SK-N-SH (cell line): Measurements from ENCODE around the gene RCAN1. TPM values are rescaled to one million over a fixed set of nuclear protein-coding genes. Genes with fewer than 3 reads are reported as not detected.

Experiments used
- CTCF ChIA-PET: fragments of 300-600, 350-600 bp; formaldehyde crosslinking; extraction: SDS; loops from one replicate; lab custom pipeline; 2021; lab: Yijun Ruan, JAX
- POLR2A ChIA-PET: fragments of 350-600 bp; sonication (Branson Sonifier 250); formaldehyde crosslinking; extraction: SDS; loops from one replicate; lab custom pipeline; 2020; ENCODE audit warnings: antibody characterized with exemption, inconsistent platforms; lab: Yijun Ruan, JAX
- DNase-seq: peaks from one replicate; pipeline ENCODE4 v3.0.0; 2012
- H2AFZ ChIP-seq: fragments of 200-600 bp; sonication (generic); 2 replicates; pipeline ENCODE4 v1.8.1; 2016; ENCODE audit warnings: antibody characterized with exemption, mild to moderate bottlenecking, low read depth
- H3F3A ChIP-seq: fragments of 200-600 bp; sonication (generic); replicated peaks from 2 replicates; pipeline ENCODE3; 2016; ENCODE audit warnings: antibody characterized with exemption, mild to moderate bottlenecking; ENCODE audit not compliant: insufficient read depth
- H3K27ac ChIP-seq, 2 experiments: fragments of 200-500 bp in 1 of 2; fragments of 200-600 bp in 1 of 2; sonication (Bioruptor generic) in 1 of 2; sonication (generic), shearing (Covaris generic) in 1 of 2; 2 replicates each; pipeline versions ENCODE4 v1.5.1 to v1.6.1; 2014 to 2016; ENCODE audit warnings: low read depth in 2 of 2, inconsistent platforms in 1 of 2, low read length in 1 of 2, mild to moderate bottlenecking in 1 of 2, mixed read lengths in 1 of 2
- H3K27me3 ChIP-seq: fragments of 200-600 bp; sonication (generic), shearing (Covaris generic); 2 replicates; pipeline ENCODE4 v1.6.1; 2016; ENCODE audit warnings: mixed run types; ENCODE audit not compliant: insufficient read depth
- H3K36me3 ChIP-seq, 2 experiments: fragments of 200-500 bp in 1 of 2; fragments of 200-600 bp in 1 of 2; sonication (Bioruptor generic) in 1 of 2; sonication (generic) in 1 of 2; replicated peaks in 1 of 2; 2 replicates each; pipeline versions ENCODE3 to v1.5.1; 2014 to 2016; ENCODE audit warnings: low read length in 1 of 2, mild to moderate bottlenecking in 1 of 2; ENCODE audit not compliant: insufficient read depth in 2 of 2, control insufficient read depth in 1 of 2
- H3K4me1 ChIP-seq, 2 experiments: fragments of 200-500 bp in 1 of 2; fragments of 200-600 bp in 1 of 2; sonication (Bioruptor generic) in 1 of 2; sonication (generic), shearing (Covaris generic) in 1 of 2; 2 replicates each; pipeline versions ENCODE4 v1.5.1 to v1.6.1; 2014 to 2016; ENCODE audit warnings: low read depth in 1 of 2, low read length in 1 of 2, mixed run types in 1 of 2; ENCODE audit not compliant: insufficient read depth in 2 of 2, control insufficient read depth in 1 of 2
- H3K4me2 ChIP-seq: fragments of 200-600 bp; sonication (generic), shearing (Covaris generic); 2 replicates; pipeline ENCODE4 v1.6.1; 2017; ENCODE audit warnings: mixed run types
- H3K4me3 ChIP-seq, 2 experiments: fragments of 200-500 bp in 1 of 2; fragments of 200-600 bp in 1 of 2; sonication (Bioruptor generic) in 1 of 2; sonication (generic), shearing (Covaris generic) in 1 of 2; 2 replicates each; pipeline versions ENCODE4 v1.5.1 to v1.8.1; 2014 to 2016; ENCODE audit warnings: low read depth in 2 of 2, inconsistent platforms in 1 of 2, low read length in 1 of 2, mild to moderate bottlenecking in 1 of 2, mixed read lengths in 1 of 2, moderate library complexity in 1 of 2
- H3K79me2 ChIP-seq: fragments of 200-600 bp; sonication (generic); 2 replicates; pipeline ENCODE4 v1.8.1; 2017; ENCODE audit warnings: mild to moderate bottlenecking; ENCODE audit not compliant: insufficient read depth
- H3K9ac ChIP-seq: fragments of 200-600 bp; sonication (generic); 2 replicates; pipeline ENCODE4 v1.6.1; 2017; ENCODE audit warnings: mixed run types
- H3K9me2 ChIP-seq: fragments of 200-600 bp; sonication (generic); 2 replicates; pipeline ENCODE4 v1.6.1; 2017; ENCODE audit warnings: mixed run types
- H3K9me3 ChIP-seq: fragments of 200-600 bp; sonication (generic); 2 replicates; pipeline ENCODE4 v1.6.1; 2017; ENCODE audit warnings: mixed run types, mild to moderate bottlenecking, moderate library complexity
- H4K20me1 ChIP-seq: fragments of 200-600 bp; sonication (generic); 2 replicates; pipeline ENCODE4 v1.6.1; 2017; ENCODE audit warnings: mild to moderate bottlenecking, mixed run types; ENCODE audit not compliant: insufficient read depth
- CHD2 ChIP-seq: fragments of 150-350 bp; IDR thresholded peaks from 2 replicates; pipeline ENCODE4 v1.6.1; 2018; ENCODE audit warnings: low read length; ENCODE audit not compliant: partially characterized antibody
- ELF1 ChIP-seq: IDR thresholded peaks from 2 replicates; pipeline ENCODE4 v1.4.0; 2012
- EZH2phosphoT487 ChIP-seq: fragments of 200-600 bp; sonication (generic); IDR thresholded peaks from 2 replicates; pipeline ENCODE4 v1.6.1; 2017; ENCODE audit warnings: low read depth, mixed run types, mild to moderate bottlenecking, antibody characterized with exemption, moderate library complexity, borderline replicate concordance
- FOSL2 ChIP-seq: IDR thresholded peaks from 2 replicates; pipeline ENCODE4 v1.4.0; 2012; ENCODE audit warnings: low read depth, mild to moderate bottlenecking, moderate library complexity, borderline replicate concordance
- FOXJ3 ChIP-seq: sonication (generic); formaldehyde crosslinking; IDR thresholded peaks from 2 replicates; pipeline ENCODE4 v1.5.1; 2020; ENCODE audit warnings: mild to moderate bottlenecking, missing genetic modification reagents
- GABPA ChIP-seq: IDR thresholded peaks from 2 replicates; pipeline ENCODE4 v1.4.0; 2012; ENCODE audit warnings: low read depth, mild to moderate bottlenecking
- MEF2A ChIP-seq: IDR thresholded peaks from 2 replicates; pipeline ENCODE4 v1.4.0; 2012; ENCODE audit warnings: low read depth, borderline replicate concordance
- MXI1 ChIP-seq: IDR thresholded peaks from 2 replicates; pipeline ENCODE4 v1.6.1; 2012; ENCODE audit warnings: mild to moderate bottlenecking, low read depth, low read length, improper control_type of control experiment
- NFIC ChIP-seq: IDR thresholded peaks from 2 replicates; pipeline ENCODE4 v1.4.0; 2012; ENCODE audit warnings: borderline replicate concordance
- NRF1 ChIP-seq: IDR thresholded peaks from 2 replicates; pipeline ENCODE4 v1.6.1; 2012; ENCODE audit warnings: low read depth, mild to moderate bottlenecking, low read length
- POLR2AphosphoS5 ChIP-seq: IDR thresholded peaks from 2 replicates; pipeline ENCODE4 v1.6.1; 2012; ENCODE audit warnings: low read depth, low read length
- RCOR1 ChIP-seq: fragments of 150-350 bp; IDR thresholded peaks from 2 replicates; pipeline ENCODE4 v1.6.1; 2017; ENCODE audit warnings: antibody characterized with exemption, low read length
- RFX5 ChIP-seq: IDR thresholded peaks from 2 replicates; pipeline ENCODE4 v1.6.1; 2012; ENCODE audit warnings: mild to moderate bottlenecking, improper control_type of control experiment, low read length
- RXRA ChIP-seq: IDR thresholded peaks from 2 replicates; pipeline ENCODE4 v1.4.0; 2012; ENCODE audit warnings: low read depth, mild to moderate bottlenecking, borderline replicate concordance
- SIN3A ChIP-seq: IDR thresholded peaks from 2 replicates; pipeline ENCODE4 v1.6.1; 2012; ENCODE audit warnings: low read depth, mild to moderate bottlenecking, low read length, moderate library complexity, borderline replicate concordance
- SMC3 ChIP-seq: IDR thresholded peaks from 2 replicates; pipeline ENCODE4 v1.6.1; 2012; ENCODE audit warnings: low read depth, low read length, improper control_type of control experiment
- TCF12 ChIP-seq: IDR thresholded peaks from 2 replicates; pipeline ENCODE4 v1.4.0; 2012
- YY1 ChIP-seq: IDR thresholded peaks from 2 replicates; pipeline ENCODE4 v1.4.0; 2012; ENCODE audit warnings: low read depth, mild to moderate bottlenecking
- WGBS: methylation state at CpG from one replicate; pipeline ENCODE4 v1.1.6; 2017; ENCODE audit warnings: low lambda C conversion rate; 5-methylcytosine and 5-hydroxymethylcytosine counted together
- polyA plus RNA-seq, 3 experiments: library from polyadenylated mRNA; depleted of rRNA; stranded (reverse); fragments of >200 nt; gene quantifications; 2 replicates each; pipeline ENCODE4 v1.2.3, GENCODE V29; 2012
- TF ChIP-seq, protein P1 (sequence below): fragments of 150-350 bp; IDR thresholded peaks from 2 replicates; pipeline ENCODE4 v1.6.1; 2017; ENCODE audit warnings: antibody characterized with exemption, low read length, low read depth, borderline replicate concordance
- TF ChIP-seq, protein P2 (sequence below): fragments of 150-350 bp; IDR thresholded peaks from 2 replicates; pipeline ENCODE4 v1.6.1; 2016; ENCODE audit warnings: mild to moderate bottlenecking, low read depth, low read length
- TF ChIP-seq, protein P3 (sequence below): IDR thresholded peaks from 2 replicates; pipeline ENCODE4 v1.6.1; 2012; ENCODE audit warnings: mild to moderate bottlenecking, low read depth, low read length, moderate library complexity
- TF ChIP-seq, protein P4 (sequence below): IDR thresholded peaks from 2 replicates; pipeline ENCODE4 v1.4.0; 2012; ENCODE audit warnings: low read depth

RCAN1 gene
- polyA plus RNA-seq, 1 of the 3 experiments (the other 2 are of a cell fraction): 16.7 TPM

DNA sequence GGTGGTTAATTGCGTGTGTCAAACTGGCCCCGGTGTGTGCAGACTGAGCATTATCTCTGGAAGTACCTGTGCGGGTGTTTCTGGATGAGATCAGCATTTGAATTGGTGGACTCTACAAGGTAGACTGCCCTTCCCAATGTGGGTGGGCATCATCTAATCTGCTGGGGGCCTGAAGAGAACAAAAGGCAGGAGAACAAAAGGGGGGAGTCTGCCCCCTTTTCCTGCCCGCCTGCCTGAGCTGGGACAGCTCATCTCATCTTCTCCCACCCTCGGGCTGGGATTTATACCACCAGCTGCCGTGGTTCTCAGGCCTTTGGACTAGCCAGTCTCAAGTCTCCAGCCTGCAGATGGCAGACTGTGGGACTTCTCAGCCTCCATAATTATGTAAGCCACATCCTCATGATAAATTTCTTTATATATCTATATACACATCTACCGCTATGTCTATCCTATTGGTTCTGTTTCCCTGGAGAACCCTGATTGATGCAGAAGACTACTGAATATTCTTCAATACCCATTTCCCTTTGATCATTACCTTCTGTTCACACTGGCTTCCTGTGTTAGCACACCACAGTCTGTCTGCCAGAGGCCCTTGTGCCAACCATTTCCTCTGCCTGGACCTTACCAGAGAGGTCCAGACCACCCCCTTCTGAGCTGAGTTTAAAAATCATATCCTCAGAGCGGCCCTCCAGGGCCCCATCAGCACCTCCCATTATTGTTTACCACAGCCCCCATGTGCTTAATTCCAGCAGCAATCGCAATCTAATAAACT, 25.2 kb downstream of the RCAN1 start:
- no peaks in the 10 kb centered on the region for H3K9me2 ChIP-seq
- DNase-seq: no peak
- no peak overlapping the region for H3K4me3 ChIP-seq
- no peaks in the 10 kb centered on the region for H3K36me3 ChIP-seq
- H2AFZ ChIP-seq: no peak overlapping the region
- ChIA-PET CTCF (no interaction called here), POLR2A (no interaction called here)
- no peak overlapping the region for H3K4me2 ChIP-seq
- H3K4me1 ChIP-seq: no peaks in the 10 kb centered on the region
- 84% methylated on average over 8 of the region's 9 CpGs for WGBS
- no peaks in the 10 kb centered on the region for H3F3A ChIP-seq
- no peaks in the 10 kb centered on the region; the same call in 1 of the 2 replicates for H3K9me3 ChIP-seq
- TF ChIP-seq RCOR1: no peak
- TF ChIP-seq SIN3A: no peak
- no peak for TF ChIP-seq FOSL2
- TF ChIP-seq FOXJ3: no peak
- no peak for TF ChIP-seq RFX5
- no peak for TF ChIP-seq SMC3
- no peak for TF ChIP-seq GABPA
- TF ChIP-seq EZH2phosphoT487: no peak
- TF ChIP-seq NFIC: no peak
- TF ChIP-seq TCF12: no peak
- no peaks in the 10 kb centered on the region for H3K27me3 ChIP-seq
- H4K20me1 ChIP-seq: no peaks in the 10 kb centered on the region
- H3K79me2 ChIP-seq: no peaks in the 10 kb centered on the region
- H3K27ac ChIP-seq: no peak overlapping the region
- no peak overlapping the region for H3K9ac ChIP-seq

DNA sequence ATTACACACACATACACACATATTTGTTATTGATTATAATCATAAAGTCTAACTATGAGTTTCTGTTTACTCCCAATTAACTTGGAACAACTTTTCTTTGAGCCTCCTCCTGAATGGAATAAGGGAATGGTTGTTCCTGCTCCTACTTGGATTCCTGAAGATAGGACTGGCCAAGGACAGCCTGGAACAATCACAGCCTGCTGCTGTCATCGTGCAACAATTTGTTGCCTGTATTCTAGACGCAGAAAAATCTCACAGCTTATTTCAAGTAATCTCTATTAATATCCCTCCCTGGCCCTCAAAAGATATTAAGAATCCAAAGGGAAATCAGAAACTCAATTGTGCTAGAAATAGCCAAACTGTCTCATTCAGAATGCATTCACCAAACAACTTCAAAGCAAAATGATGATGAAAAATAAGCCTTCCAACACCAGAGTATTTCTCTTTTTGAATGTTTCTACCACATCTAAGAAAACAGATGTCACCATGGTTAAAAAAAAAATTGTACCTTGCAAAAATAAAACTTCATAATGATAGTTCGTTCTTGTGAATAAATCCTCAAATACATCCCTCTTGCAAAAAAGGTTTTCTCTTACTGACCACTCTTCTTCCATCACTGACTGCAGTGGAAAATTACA, 30.9 kb downstream of the RCAN1 start:
- Histone ChIP-seq H3K4me3 (no peak overlapping the region), H3K4me1 (no peaks in the 10 kb centered on the region), H3K27ac (no peak overlapping the region), H3F3A (no peaks in the 10 kb centered on the region), H3K9ac (no peak overlapping the region), H2AFZ (no peak overlapping the region), H3K27me3 (no peaks in the 10 kb centered on the region), H3K79me2 (no peaks in the 10 kb centered on the region), H3K9me2 (no peaks in the 10 kb centered on the region), H3K9me3 (no peaks in the 10 kb centered on the region; the same call in 1 of the 2 replicates), H3K36me3 (no peaks in the 10 kb centered on the region), H3K4me2 (no peak overlapping the region), H4K20me1 (no peaks in the 10 kb centered on the region)
- POLR2A ChIA-PET: no interaction called here
- 87% methylated on average over 3 of the region's 3 CpGs for WGBS
- no peak for DNase-seq
- TF ChIP-seq, protein P1, sequence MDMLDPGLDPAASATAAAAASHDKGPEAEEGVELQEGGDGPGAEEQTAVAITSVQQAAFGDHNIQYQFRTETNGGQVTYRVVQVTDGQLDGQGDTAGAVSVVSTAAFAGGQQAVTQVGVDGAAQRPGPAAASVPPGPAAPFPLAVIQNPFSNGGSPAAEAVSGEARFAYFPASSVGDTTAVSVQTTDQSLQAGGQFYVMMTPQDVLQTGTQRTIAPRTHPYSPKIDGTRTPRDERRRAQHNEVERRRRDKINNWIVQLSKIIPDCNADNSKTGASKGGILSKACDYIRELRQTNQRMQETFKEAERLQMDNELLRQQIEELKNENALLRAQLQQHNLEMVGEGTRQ: no peak
- TF ChIP-seq, protein P2, sequence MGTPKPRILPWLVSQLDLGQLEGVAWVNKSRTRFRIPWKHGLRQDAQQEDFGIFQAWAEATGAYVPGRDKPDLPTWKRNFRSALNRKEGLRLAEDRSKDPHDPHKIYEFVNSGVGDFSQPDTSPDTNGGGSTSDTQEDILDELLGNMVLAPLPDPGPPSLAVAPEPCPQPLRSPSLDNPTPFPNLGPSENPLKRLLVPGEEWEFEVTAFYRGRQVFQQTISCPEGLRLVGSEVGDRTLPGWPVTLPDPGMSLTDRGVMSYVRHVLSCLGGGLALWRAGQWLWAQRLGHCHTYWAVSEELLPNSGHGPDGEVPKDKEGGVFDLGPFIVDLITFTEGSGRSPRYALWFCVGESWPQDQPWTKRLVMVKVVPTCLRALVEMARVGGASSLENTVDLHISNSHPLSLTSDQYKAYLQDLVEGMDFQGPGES: no peak
- TF ChIP-seq SMC3: no peak
- no peak for TF ChIP-seq RXRA
- TF ChIP-seq GABPA: no peak
- no peak for TF ChIP-seq NRF1
- no peak for TF ChIP-seq ELF1
- TF ChIP-seq, protein P3, sequence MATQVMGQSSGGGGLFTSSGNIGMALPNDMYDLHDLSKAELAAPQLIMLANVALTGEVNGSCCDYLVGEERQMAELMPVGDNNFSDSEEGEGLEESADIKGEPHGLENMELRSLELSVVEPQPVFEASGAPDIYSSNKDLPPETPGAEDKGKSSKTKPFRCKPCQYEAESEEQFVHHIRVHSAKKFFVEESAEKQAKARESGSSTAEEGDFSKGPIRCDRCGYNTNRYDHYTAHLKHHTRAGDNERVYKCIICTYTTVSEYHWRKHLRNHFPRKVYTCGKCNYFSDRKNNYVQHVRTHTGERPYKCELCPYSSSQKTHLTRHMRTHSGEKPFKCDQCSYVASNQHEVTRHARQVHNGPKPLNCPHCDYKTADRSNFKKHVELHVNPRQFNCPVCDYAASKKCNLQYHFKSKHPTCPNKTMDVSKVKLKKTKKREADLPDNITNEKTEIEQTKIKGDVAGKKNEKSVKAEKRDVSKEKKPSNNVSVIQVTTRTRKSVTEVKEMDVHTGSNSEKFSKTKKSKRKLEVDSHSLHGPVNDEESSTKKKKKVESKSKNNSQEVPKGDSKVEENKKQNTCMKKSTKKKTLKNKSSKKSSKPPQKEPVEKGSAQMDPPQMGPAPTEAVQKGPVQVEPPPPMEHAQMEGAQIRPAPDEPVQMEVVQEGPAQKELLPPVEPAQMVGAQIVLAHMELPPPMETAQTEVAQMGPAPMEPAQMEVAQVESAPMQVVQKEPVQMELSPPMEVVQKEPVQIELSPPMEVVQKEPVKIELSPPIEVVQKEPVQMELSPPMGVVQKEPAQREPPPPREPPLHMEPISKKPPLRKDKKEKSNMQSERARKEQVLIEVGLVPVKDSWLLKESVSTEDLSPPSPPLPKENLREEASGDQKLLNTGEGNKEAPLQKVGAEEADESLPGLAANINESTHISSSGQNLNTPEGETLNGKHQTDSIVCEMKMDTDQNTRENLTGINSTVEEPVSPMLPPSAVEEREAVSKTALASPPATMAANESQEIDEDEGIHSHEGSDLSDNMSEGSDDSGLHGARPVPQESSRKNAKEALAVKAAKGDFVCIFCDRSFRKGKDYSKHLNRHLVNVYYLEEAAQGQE: no peak
- no peak for TF ChIP-seq RFX5
- TF ChIP-seq POLR2AphosphoS5: no peak
- TF ChIP-seq MEF2A: no peak
- TF ChIP-seq NFIC: no peak
- no peak for TF ChIP-seq CHD2
- TF ChIP-seq YY1: no peak
- TF ChIP-seq, protein P4, sequence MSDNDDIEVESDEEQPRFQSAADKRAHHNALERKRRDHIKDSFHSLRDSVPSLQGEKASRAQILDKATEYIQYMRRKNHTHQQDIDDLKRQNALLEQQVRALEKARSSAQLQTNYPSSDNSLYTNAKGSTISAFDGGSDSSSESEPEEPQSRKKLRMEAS: no peak
- TF ChIP-seq MXI1: no peak
- TF ChIP-seq TCF12: no peak
- CTCF ChIA-PET: interaction anchor here (1.9 kb wide), 1 partner anchor 19 kb away, joined by 7 read pairs; no protein-coding TSS in a partner anchor
